Caki2 (cell line): Measurements from ENCODE around the gene BOLA2B. TPM values are rescaled to one million over a fixed set of nuclear protein-coding genes. Genes with fewer than 3 reads are reported as not detected.
"Not testable (repeated sequence)": the region's sequence is repeated elsewhere in the genome, so short reads cannot be mapped to it uniquely, and the experiment has no call there.

ENCODE experiments used
- DNase-seq: peaks from one replicate; pipeline ENCODE4 v3.0.0-alpha.2; 2015; ENCODE audit warnings: low read depth
- in situ Hi-C: cut with HindIII; loops from 2 replicates; pipeline ENCODE4 v1.10.0; 2016; ENCODE audit warnings: low sequenced_read_pairs, low pct_unique_long_range_greater_than_20kb, mixed read lengths
- total RNA-seq: library from RNA; depleted of rRNA; stranded (reverse); fragments of >200 nt; shearing (Covaris generic); gene quantifications from 2 replicates; pipeline ENCODE4 v1.2.3, GENCODE V29; 2014; ENCODE audit warnings: low replicate concordance; rRNA removed

The BOLA2B gene
- total RNA-seq, result 234 and 384 TPM in 2 replicates

DNA sequence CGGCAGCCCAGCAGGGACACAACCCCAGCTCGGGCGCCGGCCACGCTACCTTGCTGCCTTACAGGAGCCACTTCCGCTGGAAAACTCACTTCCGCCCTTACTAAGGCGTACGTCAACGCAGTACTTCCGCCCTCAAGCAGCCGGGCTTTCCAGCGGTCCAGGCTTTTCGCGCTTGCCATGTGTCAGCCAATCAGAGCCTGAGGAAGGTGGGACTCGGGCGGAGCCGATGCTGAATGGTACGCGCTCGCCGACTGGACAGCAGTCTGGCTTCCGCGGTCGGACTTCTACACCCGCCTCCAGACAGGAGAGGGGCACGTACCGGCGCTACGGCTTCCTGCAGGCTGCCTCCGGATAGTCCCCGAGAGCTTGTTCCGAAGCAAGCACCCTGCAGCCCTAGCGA, at the start of gene BOLA2B, which contains the start of gene SLX1A:
Gene BOLA2B, minus strand, starts transcription at position 52 of the 400 bp plus-strand sequence. CDS start 71 bp downstream, outside the sequence.
Gene SLX1A, plus strand, starts transcription at position 261 of the 400 bp plus-strand sequence. CDS start 210 bp downstream, outside the sequence.
- DNase-seq, in situ Hi-C loops: not testable (repeated sequence)

DNA sequence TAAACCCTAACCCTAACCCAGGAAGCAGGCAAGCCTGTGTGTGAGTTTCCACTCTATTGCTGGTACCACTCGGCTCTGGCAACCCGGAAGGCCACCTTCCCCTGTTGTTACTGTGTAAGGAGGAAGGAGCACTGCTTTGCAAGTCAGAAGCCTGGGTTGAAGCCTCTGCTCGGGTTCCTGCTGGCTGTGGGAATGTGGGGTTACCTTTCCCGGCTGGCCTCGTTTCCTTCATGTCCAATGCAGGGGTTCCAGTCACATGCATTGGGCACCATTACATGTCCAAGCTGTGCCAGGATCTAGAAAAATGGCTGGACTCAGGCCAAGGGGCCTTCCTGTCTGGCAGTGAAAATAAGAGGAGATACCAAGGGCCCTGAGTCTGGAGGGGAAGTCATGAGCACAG, 23.6 kb upstream of the BOLA2B start:
- DNase-seq, in situ Hi-C loops: not testable (repeated sequence)

DNA sequence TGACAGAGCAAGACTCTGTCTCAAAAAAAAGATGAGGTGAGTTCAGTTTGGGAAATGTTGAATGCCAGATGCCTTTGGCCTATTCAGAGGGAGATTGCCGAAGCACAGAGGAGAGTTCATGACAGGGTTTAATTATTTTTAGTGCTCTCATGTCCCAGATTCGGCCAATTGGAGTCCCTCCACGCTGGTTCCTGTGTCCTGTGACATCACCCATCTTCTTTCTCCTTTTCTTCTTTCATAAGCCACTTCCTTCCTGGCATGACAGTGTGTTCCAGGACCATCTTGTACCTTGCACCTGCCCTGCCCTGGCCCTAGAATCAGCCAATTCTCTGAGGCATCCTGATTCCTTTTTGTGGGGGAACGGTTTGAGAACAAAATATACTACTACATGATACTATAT, 17.9 kb upstream of the BOLA2B start:
- DNase-seq, in situ Hi-C loops: not testable (repeated sequence)

DNA sequence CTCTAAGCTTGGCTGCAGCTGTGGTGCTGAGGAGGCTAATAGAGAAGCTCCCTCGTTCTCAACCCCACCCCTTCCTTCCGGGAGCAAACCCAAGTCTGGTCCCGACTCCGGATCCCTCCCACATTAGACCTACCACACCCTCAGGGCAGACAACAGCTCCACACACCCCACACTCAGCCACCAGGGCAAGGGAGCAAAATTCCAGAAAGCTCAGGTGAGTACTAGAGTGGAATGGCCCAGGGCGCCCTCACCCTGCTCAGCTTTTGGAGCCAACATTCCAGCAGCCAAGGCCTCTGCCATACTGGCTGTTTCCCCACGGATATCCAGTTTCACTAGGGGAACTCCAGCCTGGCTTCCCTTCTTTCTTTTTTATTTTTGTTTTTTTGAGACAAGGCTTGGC, 15.6 kb upstream of the BOLA2B start:
- DNase-seq, in situ Hi-C loops: not testable (repeated sequence)

DNA sequence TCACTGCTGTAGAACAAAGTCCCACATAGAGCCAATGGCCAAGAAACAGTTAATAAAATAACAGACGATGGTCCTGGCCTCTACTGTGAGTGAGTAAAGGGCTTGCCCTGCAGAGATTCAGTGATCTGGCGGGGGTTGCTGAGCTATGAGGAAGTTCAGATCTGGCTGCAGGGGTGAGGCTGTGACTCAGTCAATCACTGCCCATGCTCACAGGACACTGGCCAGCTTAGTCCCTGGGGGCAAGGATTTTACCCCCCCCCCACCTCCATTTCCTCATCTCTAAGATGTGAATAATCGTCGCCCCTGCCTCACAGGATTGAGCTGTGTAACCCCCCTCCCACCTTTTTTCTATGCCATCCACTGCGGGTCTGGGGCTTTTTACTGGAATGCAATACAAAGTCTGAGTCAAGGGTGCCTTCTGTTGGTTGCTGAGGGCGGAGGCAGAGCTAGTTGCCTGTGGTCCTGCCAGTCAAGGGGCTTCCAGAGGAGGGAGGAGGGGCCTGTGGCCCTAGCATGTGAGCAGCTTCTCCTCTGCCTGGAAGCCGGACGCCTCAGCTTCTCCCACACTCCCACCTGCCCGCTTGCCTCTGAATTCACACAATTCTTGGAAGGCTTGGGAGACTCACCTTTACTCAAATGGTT, 13.7 kb upstream of the BOLA2B start:
- DNase-seq, in situ Hi-C loops: not testable (repeated sequence)

DNA sequence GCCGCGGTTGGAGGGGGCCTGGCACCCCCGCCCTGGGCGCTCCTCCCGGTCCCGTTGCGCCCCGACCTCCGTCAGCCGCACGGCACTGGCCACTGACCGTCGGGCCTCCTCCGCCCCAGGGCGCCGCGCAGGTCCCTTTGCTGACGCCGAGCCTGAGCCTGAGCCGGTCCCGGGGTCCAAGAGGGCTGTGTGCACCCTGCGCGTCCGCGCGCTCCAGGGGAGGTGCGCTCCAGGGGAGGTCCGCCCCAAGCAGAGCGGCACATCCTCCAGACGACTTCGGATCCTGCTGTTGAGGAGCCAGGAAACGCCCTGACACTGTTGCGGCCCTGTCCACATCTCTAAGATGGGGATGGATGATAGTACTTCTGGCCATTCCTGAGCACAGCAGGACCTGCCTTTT, 12.8 kb upstream of the BOLA2B start:
- in situ Hi-C loops, DNase-seq: not testable (repeated sequence)

DNA sequence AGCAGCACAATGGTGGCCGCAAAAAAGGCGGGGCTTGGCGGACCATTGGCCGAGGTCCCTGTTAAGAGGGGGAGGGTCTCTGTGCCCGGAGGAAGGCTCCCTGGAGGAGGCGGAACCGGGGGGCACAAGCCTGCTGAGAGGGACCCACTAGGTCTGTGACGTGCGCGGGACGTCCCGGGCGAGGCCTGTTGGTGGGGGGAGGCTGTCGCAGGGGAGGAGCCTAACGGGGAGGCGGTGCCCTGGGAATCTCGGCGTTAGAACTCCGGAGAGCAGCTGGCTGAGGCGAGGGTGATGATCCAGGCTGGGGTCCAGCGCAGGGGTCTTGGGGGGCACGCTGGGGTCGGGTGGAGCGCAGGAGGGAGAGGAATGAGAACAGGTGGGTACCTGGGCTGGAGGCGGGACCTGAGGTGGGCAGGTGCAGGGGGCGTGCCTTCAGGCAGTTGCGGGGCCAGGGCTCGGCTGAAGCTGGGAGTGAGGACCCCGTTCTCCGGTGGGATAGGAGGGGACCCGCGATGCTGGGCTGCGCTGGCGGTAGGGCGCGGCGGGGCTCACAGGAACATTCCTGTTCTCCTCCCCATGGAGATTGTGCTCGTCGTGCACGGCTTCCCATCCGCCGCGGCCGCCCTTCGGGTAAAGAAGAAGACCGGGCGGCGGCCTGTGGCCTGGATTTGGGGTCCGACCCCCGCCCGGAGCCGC, 12.2 kb upstream of the BOLA2B start:
- in situ Hi-C loops, DNase-seq: not testable (repeated sequence)

DNA sequence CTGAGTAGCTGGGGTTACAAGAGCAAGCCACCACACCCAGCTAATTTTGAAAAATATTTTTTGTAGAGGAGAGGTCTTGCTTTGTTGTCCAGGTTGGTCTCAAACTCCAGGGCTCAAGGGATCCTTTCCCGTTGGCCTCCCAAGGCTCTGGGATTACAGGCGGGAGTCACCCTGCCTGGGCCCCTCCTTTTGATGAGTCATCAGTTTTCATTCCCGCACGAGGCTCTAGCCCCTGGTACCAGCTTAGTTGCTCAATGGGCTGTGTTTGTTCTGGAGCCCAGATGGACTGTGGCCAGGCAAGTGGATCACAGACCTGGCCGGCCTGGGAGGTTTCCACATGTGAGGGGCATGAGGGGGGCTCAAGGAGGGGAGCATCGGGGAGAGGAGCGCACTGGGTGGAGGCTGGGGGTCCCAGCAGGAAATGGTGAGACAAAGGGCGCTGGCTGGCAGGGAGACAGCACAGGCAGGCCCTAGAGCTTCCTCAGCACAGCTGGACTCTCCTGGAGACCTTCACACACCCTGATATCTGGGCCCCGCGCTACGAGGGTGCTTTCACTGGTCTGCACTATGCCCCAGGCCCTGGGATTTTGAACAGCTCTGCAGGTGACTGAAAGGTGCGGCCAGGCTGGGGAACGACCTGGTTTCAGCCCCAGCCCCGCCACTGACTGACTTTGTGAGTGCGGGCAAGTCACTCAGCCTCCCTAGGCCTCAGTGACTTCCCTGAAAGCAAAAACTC, 6.3 kb upstream of the BOLA2B start:
- DNase-seq, in situ Hi-C loops: not testable (repeated sequence)

DNA sequence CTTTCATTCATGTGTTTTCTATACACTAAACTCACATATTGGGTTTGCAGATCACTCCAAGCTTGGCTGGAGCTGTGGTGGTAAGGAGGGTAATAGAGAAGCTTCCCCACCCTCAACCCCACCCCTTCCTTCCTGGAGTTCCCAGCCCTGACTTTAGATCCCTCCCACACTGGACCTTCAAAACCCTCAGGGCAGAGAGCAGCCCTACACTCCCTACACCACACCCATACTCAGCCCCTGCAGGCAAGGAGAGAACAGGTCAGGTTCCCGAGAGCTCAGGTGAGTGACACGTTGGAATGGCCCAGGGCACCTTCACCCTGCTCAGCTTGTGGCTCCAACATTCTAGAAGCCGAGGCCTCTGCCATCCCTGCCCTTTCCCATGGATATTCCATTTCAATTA, 5.6 kb upstream of the BOLA2B start, which contains the start of gene SULT1A3:
Gene SULT1A3, plus strand, starts transcription at position 207 of the 400 bp plus-strand sequence. CDS start 1,474 bp downstream, outside the sequence.
- in situ Hi-C loops, DNase-seq: not testable (repeated sequence)

DNA sequence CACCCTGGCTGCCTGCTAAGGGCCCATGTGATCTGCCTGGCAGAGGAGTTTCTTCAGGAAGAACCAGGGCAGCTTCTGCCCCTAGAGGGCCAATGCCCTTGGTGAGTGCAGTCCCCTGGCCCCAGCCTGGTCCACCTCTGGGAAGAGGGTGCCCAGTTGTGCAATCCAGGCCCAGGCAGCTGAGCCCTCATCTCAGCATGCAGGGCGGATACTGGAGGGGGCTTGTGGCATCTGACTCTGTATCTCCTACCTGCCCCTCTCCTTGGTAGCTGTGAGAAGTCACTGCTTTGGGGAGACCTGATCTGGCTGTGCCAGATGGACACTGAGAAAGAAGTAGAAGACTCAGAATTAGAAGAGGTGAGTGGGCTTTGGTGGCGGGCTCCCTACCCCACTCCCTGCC, 3.5 kb upstream of the BOLA2B start:
- in situ Hi-C loops, DNase-seq: not testable (repeated sequence)

DNA sequence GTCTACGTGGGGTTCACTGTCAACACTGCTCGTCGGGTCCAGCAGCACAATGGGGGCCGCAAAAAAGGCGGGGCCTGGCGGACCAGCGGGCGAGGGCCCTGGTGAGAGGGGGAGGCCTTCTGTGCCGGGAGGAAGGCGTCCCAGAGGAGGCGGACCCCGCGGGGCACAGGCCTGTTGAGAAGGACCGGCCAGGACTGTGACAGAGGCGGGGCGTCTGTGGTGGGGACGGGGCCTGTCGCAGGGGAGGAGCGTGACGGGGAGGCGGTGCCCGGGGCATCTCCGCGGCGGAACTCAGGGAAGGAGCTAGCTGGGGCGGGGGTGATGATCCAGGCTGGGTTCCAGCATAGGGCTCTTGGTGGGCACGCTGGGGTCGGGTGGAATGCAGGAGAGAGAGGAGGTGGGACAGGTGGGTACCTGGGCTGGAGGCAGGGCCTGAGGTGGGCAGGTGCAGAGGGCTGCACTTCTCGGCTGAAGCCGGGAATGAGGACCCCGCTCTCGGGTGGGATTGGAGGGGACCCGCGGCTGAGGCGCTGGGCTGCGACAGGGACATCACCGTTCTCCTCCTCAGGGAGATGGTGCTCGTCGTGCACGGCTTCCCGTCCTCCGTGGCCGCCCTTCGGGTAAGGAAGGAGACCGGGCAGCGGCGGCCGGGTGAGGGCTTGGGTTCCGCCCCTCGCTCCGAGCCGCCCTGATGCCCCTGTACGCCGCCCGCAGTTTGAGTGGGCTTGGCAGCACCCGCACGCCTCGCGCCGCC, 883 bp upstream of the BOLA2B start:
- DNase-seq, in situ Hi-C loops: not testable (repeated sequence)

DNA sequence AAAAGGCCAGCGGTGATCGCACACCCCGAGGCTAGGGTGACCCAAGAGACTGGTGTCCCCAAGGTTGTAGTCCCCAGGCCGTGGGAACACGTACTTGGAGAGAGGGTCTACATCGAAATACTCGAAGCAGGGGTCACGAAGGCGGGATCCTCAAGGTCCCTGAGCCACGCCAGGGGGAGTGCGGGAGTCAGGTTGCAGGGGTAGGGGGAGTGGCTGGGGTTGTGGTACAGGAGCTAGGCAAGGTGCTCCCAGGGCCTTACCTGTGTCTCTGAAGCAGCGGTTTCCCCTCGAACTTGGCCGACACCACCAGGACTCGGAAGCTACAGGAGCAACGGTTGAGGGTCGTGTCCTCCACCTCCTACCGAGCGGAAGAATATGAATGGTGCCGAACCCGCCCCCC, 368 bp downstream of the BOLA2B start:
- DNase-seq, in situ Hi-C loops: not testable (repeated sequence)

DNA sequence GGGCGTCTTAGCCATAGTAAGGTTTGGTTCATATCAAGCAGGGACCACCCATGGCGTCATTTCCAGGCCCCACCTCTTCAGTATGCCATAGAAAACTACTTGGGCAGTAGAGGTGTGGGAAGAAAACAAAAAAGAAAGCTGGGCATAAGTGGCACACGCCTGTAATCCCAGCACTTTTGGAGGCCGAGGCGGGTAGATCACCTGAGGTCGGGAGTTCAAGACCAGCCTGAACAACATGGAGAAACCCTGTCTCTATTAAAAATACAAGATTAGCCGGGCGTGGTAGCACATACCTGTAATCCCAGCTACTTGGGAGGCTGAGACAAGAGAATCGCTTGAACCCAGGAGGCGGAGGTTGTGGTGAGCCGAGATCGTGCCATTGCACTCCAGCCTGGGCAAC, 2.3 kb downstream of the BOLA2B start:
- DNase-seq, in situ Hi-C loops: not testable (repeated sequence)

DNA sequence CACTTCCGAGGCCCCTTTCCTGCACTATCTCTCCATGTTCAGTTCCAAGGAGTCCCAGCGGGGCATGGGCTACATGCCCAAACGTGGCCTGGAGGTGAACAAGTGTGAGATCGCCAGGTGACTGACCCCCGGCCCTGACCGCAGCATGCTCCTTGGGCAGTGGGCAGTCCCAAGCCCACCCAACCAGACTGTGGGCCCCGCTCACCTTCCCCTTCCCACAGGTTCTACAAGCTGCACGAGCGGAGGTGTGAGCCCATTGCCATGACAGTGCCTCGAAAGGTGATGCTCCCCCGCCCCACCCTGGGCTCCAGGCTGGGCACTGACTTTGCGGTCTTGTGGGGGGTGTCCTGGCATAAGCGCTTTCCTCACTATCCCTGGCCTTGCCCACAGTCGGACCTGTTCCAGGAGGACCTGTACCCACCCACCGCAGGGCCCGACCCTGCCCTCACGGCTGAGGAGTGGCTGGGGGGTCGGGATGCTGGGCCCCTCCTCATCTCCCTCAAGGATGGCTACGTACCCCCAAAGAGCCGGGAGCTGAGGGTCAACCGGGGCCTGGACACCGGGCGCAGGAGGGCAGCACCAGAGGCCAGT, 5.4 kb downstream of the BOLA2B start:
- in situ Hi-C loops, result no loop called here
- DNase-seq, result no peak

DNA sequence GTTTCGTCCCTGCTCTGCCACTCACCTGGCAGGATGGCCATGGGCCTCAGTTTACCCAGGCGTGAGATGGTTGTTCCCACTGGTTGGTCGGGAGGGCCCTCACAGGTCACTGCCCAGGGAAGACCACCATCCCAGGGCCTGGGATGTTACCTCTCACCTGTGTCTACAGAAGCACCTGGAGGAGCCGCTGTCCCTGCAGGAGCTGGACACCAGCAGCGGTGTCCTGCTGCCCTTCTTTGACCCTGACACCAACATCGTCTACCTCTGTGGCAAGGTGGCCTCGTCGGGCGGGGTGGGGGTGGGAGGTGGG, 6.0 kb downstream of the BOLA2B start:
- DNase-seq, result no peak
- in situ Hi-C loops, result no loop called here

DNA sequence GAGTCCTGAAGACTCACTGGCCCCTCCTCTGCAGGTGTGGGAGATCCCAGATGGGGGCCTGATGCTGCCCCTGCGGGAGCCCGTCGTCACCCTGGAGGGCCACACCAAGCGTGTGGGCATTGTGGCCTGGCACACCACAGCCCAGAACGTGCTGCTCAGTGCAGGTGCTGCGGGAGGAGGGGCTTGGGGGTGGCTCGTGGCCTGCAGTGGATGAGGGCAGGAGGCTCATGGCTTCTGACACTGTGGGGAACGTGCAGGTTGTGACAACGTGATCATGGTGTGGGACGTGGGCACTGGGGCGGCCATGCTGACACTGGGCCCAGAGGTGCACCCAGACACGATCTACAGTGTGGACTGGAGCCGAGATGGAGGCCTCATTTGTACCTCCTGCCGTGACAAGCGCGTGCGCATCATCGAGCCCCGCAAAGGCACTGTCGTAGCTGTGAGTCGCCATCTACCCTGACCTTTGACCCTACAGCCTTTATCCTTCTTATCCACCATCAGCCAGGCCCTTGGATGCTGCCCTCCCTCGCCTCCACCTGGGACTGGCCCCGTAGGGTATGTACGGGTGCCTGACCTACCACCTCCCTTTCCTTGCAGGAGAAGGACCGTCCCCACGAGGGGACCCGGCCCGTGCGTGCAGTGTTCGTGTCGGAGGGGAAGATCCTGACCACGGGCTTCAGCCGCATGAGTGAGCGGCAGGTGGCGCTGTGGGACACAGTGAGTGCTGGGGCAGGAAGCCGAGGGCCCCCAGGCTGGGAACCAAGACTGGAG, 6.5 kb downstream of the BOLA2B start:
- in situ Hi-C loops, result no loop called here
- no peak for DNase-seq

DNA sequence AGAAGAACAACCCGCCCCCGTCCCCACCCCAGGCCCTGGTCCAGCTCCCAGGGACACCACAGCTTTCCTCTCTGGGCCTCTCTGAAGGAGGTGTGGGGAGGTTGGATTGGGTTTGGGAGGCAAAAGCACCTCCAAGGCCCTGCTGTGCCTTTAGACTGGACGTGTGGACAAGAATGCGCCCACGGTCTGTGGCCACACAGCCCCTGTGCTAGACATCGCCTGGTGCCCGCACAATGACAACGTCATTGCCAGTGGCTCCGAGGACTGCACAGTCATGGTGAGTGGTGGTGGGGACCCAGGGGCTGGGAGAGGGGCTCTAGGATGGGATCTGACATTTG, 7.1 kb downstream of the BOLA2B start:
- no peak for DNase-seq
- in situ Hi-C loops, result no loop called here
